SIG-M5 treated with dmso at 0.1 percent for 504 hours (cell line): ENCODE data around the gene NEK7.
A peak's percentile ranks its signal among the peaks of the same experiment; 100 is the strongest.
"Not testable (repeated sequence)": the region's sequence is repeated elsewhere in the genome, so short reads cannot be mapped to it uniquely, and the experiment has no call there.

ENCODE experiments used
- DNase-seq: peaks from one replicate; lab custom pipeline; 2025; ENCODE audit not compliant: unreplicated experiment; lab: John Stamatoyannopoulos, UW

Gene NEK7

DNA sequence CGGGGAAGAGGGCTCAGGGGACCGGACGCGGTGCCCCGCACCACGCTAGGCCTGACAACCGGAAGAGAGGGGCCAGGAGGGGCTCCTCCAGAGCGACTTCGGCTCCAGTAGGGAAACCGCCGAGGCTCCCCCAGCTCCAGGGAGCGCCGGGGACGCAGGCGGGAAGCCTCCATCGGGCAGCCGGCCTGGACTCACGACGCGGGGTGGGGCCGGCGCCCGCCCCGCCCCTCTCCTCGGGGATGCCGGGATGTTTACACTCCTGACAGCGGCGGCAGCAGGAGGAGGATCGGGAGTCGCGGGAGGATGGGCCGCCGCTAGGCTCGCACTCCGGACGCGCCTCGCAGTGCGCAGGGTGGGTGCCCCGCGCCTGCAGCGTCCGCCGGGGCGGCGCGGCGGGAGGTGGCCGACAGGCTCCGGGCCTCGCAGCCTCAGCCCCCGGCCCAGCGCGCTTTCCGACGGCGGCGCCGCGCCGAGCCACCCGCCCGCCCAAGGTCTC is at the start of gene NEK7:
Gene NEK7 (plus strand): TSS at position 254 of the 496 bp plus-strand sequence. CDS start 75,583 bp downstream, outside the sequence.
- DNase-seq: peak; percentile 84

DNA sequence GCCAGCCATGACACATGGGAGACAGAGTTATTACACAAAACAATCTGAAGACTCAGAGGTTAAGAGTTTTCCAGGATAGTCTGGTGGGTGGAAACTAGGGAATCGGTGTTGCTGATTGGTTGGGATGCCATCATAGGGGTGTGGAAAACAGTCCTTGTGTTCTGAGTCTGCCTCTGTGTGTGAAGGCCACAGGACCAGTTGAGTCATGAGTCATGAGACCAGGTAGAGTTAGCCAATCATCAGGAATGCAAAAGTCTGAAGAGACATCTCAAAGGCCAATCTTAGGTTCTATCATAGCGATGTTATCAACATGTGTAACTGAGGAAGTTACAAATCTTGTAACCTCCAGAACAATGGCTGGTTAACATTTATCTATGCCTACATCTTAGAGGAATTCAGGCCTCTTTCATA is 49.7 kb upstream of the NEK7 start:
- no peak for DNase-seq

DNA sequence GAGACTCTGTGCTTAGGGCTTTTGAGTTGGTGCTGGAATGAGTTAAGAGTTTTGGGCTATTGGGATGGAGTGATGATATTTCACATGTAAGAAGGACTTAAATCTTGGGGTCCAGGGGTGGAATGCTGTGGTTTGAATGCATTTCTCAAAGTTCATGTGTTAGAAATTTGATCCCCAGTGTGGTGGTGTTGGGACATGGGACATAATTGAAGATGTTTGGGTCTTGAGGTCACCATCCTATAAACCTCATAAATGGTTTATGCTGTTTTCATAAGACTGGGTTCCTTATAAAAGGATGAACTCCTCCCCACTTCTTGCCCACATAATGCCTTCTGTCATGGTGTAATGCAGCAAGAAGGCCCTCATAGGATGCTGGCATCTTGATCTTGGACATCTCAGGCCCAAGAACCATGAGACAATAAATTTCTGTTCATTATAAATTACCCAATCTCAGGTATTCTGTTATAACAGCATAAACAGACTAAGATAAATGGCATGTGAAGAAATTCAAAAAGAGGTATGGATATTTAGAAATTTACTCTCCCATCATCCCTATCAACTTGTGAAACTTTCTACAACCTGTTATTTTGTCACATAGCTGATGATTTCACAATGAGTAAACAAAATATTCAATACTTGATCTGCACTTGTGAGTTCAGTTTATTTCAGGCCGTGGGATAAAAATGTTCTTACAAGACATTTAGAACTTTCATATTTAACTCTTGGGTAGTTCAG is 48.0 kb upstream of the NEK7 start:
- DNase-seq: no peak

DNA sequence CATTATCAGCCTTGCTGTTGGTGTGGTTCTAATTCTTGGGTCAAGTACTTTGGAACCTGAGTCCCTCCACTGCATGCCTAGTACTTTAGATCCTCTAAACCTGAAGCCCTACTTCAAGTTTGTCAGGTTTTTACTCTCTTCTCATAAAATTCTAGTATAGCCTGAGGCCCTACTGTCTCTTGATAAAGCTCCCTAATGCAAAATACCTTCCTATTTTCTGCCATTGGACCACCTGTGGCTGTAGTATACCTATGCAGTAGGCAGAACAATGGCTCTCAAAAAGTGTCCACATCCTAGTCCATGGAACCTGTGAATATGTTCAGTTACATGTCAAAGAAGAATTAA is 47.5 kb upstream of the NEK7 start:
- DNase-seq: no peak

DNA sequence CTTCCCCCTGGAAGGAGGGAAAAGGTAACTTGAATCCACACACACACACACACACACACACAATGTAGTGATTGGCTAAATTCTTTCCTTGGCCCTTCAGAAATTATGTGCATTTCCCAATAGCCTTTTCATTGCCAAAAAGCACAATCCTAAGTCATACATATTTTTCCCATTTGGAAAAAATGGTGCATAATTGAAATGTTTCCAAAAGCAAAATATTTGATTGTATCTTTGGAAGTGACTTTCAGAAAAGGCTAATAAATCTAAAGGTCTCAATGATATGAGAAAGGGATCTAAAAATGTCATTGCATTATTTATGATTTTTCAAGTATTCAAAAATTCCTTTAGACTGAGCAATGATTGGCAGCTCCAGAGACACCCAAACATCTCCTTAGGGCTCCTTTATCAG is 43.5 kb upstream of the NEK7 start:
- DNase-seq: no peak

DNA sequence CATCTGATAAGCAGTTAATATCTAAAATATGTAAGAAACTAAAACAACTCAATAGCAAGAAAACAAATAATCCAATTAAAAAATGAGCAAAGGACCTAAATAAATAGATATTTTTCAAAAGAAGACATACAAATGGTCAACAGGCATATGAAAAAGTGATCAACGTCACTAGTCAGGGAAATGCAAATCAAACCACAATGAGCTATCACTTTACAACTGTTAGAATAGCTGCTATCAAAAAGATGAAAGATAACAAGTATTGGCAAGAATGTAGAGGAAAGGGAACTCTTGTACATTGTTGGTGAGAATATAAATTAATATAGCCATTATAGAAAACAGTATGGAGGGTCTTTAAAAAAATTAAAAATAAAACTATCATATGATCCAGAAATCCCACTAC is 40.7 kb upstream of the NEK7 start:
- no peak for DNase-seq

DNA sequence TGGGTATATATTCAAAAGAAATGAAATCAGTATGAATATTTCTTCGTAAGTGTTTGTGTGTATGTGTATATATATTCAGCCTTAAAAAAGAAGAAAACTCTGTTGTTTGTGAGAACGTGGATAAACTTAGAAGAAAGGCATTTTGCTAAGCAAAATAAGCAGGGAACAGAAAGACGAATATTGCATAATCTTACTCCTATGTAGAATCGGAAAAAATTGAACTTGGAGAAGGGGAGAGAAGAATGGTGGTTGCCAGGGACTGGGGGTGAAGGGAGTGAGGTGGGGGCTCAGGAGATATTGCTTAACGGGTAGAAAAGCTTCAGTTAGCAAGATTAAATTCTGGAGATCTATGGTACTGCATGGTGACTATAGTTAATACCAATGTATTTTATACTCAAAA is 40.3 kb upstream of the NEK7 start:
- DNase-seq: no peak

DNA sequence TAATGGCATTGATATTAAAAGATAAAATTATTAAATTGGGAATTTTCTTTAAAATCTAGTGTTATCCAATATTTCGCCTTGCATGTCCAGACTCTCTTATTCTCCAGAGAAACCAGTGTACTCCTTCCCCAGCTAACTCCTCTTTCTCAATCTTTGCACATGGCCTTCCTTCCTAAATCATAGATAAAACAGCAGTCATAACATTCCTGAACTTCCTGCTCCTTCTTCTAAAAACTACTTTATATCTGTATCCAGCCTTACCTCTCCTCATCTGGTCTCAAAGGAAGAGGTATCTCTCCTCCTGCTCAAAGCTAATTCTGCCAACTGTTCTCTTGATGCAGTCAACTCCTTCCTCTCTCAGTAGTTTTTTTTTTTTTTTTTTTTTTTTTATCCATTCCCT is 39.5 kb upstream of the NEK7 start:
- no peak for DNase-seq

DNA sequence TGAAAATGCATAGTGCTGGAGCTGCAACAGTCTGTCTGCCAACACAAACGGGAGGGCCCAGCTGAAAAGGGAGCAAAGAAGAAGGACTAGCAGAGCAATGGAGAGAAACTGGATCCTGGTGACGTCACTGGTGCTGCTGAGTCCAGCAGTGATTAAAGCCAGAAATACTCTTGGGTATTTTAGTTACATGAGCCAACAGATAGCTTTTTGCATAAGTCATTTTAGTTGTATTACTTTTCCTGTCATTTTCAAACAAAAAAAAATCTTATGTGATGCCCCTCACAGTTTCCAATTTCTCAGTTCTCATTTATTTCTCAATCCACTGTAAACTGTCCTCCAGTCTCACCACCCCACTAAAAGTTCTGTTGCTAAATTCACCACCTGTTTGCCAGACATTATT is 38.7 kb upstream of the NEK7 start:
- no peak for DNase-seq

DNA sequence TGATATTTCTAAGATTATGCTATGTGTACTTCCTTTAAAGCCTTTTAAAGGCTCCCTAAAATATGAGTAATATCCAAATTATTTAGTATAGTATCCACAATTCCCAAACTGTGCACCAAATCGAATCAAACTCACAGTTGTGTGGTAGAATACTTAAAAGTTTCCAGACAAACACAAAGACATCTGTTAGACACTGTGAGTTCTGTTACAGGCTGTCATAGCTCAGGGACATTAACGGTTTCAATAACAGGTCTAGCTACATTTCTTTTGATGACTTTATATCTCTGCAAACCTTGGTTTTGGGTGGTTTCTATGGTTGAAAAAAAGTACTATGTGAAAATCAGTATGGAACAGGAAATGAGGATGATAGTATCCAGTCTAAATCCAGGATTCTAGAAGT is 36.9 kb upstream of the NEK7 start:
- no peak for DNase-seq

DNA sequence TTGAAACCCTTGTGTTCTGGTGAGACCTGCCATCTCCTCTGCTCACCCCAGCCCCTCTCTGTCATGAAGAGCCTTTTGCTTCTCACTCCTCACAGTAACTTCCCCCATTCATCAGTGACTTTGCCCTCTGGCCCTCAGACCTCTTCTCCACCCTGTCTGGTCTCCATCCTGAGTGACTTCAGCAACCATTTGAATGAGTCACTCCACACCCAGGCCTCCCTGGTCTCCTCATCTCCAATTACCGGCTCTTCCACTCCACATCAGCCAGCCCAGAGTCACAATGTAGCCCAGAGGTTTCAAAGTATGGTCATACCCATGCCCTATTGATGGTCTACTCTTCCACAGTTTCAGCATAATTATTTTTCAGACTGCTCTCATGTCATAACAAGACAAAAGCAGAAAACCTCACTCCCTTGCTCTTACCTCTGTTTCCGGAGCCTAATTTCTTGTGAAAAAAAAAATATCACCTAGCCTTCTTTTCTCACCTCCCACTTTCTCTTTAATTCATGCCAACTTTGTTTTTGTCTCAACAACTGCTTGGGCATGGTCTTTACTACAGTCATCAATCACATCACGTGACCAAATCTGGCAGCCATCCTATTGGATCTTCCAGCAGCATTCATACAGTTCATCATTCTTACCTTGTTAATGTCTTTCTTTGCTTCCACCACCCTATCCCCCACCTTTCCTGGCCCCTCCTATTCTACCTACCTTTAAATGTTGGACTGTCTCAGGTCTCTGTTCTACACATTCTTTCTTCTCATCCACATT is 35.6 kb upstream of the NEK7 start:
- DNase-seq: peak; percentile 15

DNA sequence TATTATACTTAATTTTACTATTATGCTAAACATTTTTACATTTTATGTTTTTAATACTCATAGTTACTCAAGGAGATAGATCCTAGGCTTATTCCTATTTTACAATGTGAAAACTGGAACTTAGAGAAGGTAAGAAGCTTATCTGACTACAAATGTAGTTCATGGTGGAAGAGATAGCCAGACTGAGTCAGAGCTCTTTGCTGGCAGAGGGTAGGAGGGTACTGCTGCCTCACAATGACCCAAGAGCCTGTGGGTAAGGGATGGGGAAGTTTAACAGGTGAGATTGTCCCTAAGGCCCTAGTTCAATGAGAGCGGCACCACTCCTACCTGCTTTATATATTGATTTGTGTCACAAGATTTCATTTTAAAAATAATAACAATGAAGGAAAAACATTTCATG is 34.1 kb upstream of the NEK7 start:
- no peak for DNase-seq

DNA sequence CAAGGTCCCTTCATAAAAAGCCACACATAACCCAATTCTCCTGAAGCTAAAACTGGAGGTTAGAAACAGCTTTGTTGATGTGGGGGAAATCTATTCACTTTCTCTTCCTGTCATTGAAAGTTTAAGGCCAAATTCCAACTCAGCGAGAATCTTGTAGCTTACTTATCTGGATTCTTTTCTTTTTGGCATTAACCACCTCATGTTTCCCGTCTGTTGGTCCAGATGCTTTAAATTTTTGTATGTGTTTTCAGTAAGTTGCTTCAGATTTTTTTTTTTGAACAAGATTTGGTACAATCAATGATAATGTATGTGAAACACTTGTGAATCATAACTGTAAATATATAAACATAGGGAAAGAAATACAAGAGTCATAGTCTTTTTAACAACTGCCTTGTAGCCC is 33.7 kb upstream of the NEK7 start:
- DNase-seq: no peak

DNA sequence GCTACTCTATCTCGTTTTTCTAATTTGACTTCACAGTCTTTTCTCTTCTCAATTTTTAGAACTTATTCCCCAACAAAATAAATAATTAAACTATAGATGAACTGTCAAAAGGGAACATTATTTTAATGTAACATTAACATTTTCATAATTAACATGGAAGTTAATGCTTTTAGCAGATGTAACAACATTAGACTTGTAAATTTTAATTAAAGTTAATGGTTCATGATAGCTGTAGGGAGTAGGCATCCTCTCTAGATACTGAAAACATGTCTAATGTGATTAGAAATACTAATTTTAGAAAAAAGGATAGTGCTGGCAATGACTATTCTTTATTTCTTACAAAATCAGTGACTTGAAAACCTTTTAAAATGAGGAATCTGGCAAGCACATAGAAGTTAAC is 32.1 kb upstream of the NEK7 start:
- DNase-seq: no peak

DNA sequence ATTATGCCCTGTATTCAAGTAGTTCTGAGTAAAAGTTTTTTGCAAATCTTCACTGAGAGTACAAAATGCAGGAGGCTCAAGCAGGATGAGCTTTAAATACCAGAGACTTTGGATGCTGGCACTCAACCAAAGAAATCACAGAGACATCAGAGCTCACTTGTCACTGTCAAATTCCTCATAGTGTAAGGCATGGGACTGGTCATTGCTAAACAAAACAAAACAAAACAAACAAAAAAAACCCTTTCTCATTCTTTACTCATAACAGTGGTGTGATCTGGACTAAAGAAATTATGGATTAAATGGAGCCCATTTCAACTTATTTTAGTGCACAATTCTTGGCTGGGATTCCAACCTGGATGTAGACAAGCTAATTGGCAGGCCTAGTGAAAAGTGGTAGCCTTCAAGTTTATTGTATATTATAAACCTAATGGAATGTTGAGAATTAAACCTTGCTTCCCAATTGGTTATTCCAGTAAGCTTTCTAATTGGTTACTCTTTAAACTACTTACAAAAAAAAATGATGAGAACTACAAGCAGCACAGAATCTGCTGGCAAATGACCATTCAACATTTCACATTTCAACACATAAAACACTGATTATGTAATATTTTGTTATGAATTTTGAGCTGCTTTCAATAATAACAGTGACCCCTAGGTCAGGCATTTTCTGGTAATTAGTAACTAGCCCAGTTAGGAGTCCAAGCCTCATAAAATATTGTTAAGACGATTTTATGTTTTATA is 30.6 kb upstream of the NEK7 start:
- DNase-seq: no peak

DNA sequence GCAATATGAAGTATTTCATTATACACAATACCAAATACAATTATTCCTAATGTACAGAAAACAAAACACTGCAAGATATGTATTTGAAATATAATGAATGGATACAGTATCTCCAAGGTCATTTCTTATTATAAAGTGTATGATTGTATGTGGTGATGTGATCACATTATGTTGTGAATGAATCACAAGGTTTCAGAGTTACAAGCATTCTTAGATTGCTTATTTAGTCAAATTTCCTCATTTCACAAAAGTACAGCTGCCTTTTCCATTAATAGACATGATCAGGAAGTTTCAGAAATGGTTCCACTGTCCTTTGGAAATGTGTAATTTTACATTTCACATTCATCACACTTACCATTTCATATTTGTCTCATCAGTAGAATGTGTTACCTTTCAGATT is 28.3 kb upstream of the NEK7 start:
- no peak for DNase-seq

DNA sequence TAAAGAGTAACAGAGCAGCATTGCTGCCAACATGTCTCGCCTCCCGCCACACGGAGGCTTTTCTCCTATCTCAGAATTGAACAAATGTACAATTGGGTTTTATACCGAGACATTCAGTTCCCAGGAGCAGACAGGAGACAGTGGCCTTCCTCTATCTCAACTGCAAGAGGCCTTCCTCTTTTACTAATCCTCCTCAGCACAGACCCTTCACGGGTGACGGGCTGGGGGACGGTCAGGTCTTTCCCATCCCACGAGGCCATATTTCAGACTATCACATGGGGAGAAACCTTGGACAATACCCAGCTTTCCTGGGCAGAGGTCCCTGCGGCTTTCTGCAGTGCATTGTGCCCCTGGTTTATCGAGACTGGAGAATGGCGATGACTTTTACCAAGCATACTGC is 26.7 kb upstream of the NEK7 start:
- not testable (repeated sequence) for DNase-seq

DNA sequence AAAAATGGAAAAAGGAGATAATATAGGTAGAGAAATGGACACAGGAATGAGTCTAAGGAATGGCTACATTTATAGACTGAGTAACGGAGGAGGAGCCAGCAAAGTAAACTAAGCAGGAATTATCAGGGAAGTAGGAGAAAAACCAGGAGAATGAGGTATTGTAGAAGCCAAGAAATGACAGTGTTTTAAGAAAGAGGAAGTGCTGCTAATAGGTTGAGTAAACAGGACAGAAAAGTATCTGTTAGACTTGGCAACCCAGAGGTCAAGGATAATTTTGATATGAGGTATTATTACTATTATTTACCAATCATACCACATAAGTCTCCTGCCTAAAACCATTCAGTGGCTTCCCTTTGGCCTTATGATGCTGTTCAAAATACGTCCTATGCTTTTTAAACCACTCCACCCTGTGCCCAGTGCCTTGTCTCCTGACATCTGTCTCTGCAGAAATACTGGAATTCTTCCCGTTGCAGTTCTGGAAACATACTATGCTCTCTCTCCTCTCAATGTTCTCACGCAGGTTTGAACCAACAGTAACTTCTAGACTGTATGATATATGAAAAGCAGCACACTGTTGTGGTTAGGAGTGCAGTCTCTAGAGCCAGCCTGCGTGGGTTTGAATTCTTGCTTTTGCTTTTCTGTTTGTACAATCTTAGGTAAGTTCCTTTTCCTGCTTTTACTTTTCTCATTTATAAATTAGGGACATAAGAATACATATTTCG is 24.6 kb upstream of the NEK7 start:
- DNase-seq: peak; percentile 34

DNA sequence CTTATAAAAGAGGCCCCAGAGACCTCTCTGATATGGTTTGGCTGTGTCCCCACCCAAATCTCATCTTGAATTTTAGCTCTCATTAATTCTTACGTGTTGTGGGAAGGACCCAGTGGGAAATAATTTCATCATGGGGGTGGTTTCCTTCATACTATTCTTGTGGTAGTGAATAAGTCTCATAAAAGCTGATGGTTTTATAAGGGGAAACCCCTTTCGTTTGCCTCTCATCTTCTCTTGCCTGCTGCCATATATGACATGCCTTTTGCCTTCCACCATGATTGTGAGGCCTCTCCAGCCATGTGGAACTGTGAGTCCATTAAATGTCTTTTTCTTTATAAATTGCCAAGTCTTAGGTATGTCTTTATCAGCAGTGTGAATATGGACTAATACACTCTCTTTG is 22.5 kb upstream of the NEK7 start:
- DNase-seq: no peak

DNA sequence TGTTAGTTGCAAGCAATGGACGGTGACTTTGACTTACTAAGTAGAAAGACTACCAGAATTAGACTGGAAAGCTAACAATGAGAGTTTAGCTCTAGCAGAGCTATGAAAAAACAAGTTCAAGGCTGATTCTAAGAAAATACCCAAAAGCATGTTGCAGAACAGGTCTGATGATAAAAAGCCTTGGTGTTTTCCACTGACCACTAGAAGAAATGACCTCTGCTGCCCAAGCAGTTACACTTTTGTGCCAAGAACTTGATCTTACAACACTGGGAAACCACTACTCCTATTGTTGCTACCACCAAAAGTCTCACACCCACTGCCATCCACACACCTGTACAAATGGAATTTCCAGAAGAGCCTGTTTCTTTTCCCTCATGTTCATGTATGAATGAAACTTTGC is 21.4 kb upstream of the NEK7 start:
- DNase-seq: no peak

DNA sequence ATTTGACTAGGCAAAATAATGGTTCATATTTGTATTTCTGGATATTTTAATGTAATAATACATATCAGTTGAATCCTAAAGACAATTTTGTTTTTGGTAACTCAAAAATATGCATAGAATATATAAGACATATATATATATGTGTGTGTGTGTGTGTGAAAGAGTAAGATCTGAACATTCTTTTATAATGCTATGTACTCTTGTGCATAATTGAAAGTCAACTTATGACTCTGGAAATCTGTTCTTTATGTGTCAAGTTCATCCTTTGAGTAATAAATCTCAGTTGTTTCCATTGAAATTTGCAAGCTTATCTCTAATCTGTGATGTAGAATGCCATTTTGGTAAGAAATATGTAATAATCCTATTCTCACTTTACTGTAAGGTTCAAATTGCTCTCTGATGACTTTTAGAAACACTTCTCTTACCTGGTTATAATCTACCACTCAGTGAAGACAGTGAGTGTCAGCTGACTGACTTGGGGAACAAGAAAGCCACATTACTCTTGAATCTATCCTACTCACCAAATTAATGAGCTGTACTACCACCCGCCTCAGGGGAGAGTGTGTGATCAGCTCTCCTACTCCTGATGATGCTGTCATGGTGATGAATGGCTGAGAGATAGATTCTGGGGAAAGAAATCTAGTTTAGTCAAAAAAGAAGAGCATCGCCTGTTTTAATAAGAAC is 15.0 kb upstream of the NEK7 start:
- DNase-seq: no peak
